ENCODE data around the gene TNS1. TPM values are rescaled to one million over a fixed set of nuclear protein-coding genes. Genes with fewer than 3 reads are reported as not detected.
A peak's percentile ranks its signal among the peaks of the same experiment; 100 is the strongest.
"Not testable (repeated sequence)": the region's sequence is repeated elsewhere in the genome, so short reads cannot be mapped to it uniquely, and the experiment has no call there.

The TNS1 gene
- total and polyA plus RNA-seq, 7 donors = 73.4 to 742 (median 276) TPM

DNA sequence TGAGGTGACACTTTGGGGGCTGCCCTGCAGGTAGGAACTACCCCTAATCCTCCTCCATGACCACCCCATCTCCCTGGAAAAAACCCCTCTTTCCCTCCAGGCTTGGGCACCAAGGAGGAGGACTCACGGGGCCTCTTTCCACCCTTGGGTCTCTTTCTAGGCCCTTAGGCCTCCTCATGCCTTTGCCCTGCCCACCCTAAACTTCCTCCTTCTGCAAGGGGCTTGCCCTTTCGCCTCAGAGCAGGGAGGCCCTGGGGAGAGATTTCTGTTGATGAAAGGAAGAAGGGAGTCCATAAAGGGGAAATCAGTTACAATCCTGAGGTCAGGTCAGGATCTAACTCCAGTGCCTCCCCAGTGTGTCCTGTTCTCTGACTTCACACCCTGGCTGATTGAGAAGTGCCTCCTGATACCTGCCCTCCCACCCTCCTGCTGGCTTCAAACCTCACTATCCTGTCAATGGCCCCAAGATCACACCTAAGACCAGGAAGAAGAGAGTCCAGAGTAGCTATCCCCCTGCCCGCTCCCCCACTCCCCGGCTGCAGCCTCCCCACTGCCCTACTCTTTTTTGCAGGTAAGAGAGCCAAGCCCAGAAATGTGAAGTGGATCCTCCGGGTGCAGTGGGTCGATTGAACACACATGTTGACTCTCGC, 16.7 kb upstream of the TNS1 start:
- H3K9me3 ChIP-seq = no peaks in the 10 kb centered on the region
- 63 to 74% (median 72%) methylated on average over 7 of the region's 7 CpGs for WGBS, 3 donors
- ATAC-seq = no peak
- H3K4me1 ChIP-seq = peaks cover 75% of the 10 kb centered on the region
- no peaks in the 10 kb centered on the region for H3K27me3 ChIP-seq (ENCODE audit: insufficient read depth in 3 of 3, low read length in 2 of 3)
- peak overlapping the region; percentile 56 for H3K4me3 ChIP-seq
- DNase-seq = no peak
- TF ChIP-seq, protein P1, sequence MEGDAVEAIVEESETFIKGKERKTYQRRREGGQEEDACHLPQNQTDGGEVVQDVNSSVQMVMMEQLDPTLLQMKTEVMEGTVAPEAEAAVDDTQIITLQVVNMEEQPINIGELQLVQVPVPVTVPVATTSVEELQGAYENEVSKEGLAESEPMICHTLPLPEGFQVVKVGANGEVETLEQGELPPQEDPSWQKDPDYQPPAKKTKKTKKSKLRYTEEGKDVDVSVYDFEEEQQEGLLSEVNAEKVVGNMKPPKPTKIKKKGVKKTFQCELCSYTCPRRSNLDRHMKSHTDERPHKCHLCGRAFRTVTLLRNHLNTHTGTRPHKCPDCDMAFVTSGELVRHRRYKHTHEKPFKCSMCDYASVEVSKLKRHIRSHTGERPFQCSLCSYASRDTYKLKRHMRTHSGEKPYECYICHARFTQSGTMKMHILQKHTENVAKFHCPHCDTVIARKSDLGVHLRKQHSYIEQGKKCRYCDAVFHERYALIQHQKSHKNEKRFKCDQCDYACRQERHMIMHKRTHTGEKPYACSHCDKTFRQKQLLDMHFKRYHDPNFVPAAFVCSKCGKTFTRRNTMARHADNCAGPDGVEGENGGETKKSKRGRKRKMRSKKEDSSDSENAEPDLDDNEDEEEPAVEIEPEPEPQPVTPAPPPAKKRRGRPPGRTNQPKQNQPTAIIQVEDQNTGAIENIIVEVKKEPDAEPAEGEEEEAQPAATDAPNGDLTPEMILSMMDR (IDR thresholded peaks at IDR 0.05) = no peak
- intact Hi-C loops (cut with DNase I) = no loop called here
- H3K27ac ChIP-seq = peak overlapping the region; percentile 82
- no peaks in the 10 kb centered on the region for H3K36me3 ChIP-seq (ENCODE audit: insufficient read depth in 1 of 2, low read depth in 1 of 2)

DNA sequence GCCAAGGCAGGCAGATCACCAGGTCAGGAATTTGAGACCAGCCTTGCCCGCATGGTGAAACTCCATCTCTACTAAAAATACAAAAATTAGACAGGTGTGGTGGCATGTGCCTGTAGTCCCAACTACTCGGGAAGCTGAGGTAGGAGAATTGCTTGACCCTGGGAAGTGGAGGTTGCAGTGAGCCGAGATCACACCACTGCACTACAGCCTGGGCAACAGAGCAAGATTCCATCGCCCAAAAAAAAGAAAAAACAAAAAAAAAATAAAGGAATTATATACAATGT, 16.0 kb upstream of the TNS1 start:
- H3K4me3 ChIP-seq; intact Hi-C loops (cut with DNase I); DNase-seq; H3K9me3 ChIP-seq; H3K27me3 ChIP-seq (ENCODE audit: insufficient read depth in 3 of 3, low read length in 2 of 3); H3K36me3 ChIP-seq (ENCODE audit: insufficient read depth in 1 of 2, low read depth in 1 of 2): not testable (repeated sequence)
- WGBS, 3 donors = 38 to 54% (median 45%) methylated on average over 4 of the region's 4 CpGs
- peak overlapping the region; percentile 82 for H3K27ac ChIP-seq
- H3K4me1 ChIP-seq = peaks cover 71% of the 10 kb centered on the region
- peak in 2 of 4 donors; percentile 11 to 20 for ATAC-seq

DNA sequence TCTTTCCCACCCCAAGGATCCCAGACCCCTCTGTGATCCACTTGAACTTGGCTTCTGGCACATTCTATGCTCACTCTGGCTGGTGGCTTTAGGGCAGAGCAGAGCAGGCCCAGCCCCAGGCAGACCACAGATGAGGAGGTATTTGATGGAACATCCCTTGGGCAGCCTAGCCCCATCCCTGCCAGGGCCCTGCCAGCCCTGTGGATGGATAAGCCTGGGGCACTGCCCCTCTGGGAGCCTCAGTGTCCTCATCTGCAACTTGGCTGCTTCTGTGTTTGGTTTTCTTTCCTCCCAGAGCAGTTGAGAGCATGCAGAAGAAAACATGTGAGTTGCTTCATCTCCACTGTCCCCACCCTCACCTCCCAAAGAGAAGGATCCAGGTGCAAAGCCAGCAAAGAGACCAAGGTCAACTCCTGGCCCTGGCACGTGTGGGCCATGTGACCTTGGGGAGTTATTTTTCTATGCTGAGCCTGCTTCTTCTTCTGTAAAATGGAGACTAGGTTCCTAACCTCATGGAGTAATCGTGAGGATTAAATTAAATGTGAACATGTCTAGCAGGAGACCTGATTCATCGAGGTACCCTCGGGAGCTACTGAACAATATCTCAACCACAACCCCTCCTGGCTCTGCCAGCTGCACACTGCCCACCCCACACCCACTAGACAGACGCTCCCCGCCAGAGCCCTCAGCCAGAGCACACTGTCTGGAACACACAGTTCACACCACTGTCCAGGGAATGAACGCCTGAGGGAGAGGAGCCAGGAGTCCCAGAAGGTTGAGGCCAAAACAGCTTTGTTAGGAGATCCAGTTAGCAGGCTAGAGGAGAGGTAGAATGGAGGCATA, 14.6 kb upstream of the TNS1 start:
- WGBS, 3 donors = 12 to 32% (median 16%) methylated on average over 7 of the region's 7 CpGs
- H3K4me3 ChIP-seq = no peak overlapping the region
- H3K27me3 ChIP-seq (ENCODE audit: insufficient read depth in 3 of 3, low read length in 2 of 3) = no peaks in the 10 kb centered on the region
- no peaks in the 10 kb centered on the region for H3K36me3 ChIP-seq (ENCODE audit: insufficient read depth in 1 of 2, low read depth in 1 of 2)
- no peaks in the 10 kb centered on the region for H3K9me3 ChIP-seq
- H3K4me1 ChIP-seq = peaks cover 68% of the 10 kb centered on the region
- peak overlapping the region; percentile 82 for H3K27ac ChIP-seq
- ATAC-seq (peak in 3 of 4 donors; percentile 52 to 78 (median 75)), DNase-seq (peak; percentile 63 to 83)
- TF ChIP-seq, protein P1 (IDR thresholded peaks at IDR 0.05) = no peak
- intact Hi-C loops (cut with DNase I) = no loop called here

DNA sequence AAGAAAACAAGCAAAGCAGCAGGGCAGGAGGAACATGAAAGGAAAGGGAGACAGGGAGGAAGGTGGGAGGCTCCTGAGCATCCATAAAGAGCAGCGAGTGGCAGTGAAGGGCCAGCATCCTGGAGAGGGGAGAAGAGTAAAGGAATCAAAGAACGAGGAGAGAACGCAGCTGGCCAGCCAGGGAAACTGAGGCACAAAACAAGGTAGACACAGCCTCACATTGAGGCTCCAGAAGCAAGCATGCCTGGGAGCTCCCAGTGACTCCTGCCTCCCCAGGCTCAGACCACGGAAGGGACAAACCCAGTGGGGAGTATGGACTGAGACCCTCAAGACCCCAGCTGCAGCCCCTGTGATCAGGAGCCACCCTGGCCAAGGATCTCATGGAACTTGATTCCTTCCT, 14.0 kb upstream of the TNS1 start:
- Histone ChIP-seq H3K27ac (peak overlapping the region; percentile 82), H3K36me3 (ENCODE audit: insufficient read depth in 1 of 2, low read depth in 1 of 2) (no peaks in the 10 kb centered on the region), H3K27me3 (ENCODE audit: insufficient read depth in 3 of 3, low read length in 2 of 3) (no peaks in the 10 kb centered on the region), H3K9me3 (no peaks in the 10 kb centered on the region), H3K4me3 (no peak overlapping the region), H3K4me1 (peaks cover 62% of the 10 kb centered on the region)
- intact Hi-C loops (cut with DNase I) = no loop called here
- ATAC-seq (no peak), DNase-seq (no peak)
- TF ChIP-seq, protein P1 (IDR thresholded peaks at IDR 0.05) = no peak
- 94 to 95% (median 94%) methylated on average over 4 of the region's 4 CpGs for WGBS, 3 donors
